Neural cell (in vitro differentiated cells): ENCODE results near the gene SOCS6. TPM values are rescaled to one million over a fixed set of nuclear protein-coding genes. Genes with fewer than 3 reads are reported as not detected.

Source experiments
- H2AFZ ChIP-seq: fragments of 200-600, 300-800 bp; sonication (generic), shearing (Covaris generic); 2 replicates; pipeline ENCODE4 v1.6.0; 2014; ENCODE audit warnings: low read depth, mild to moderate bottlenecking, antibody characterized with exemption, low read length, moderate library complexity
- H3F3A ChIP-seq: fragments of 200-600 bp; shearing (Covaris generic); 2 replicates; pipeline ENCODE4 v1.6.1; 2016; ENCODE audit warnings: mild to moderate bottlenecking, moderate library complexity, mixed read lengths, antibody characterized with exemption, low read length; ENCODE audit not compliant: insufficient read depth, poor library complexity, severe bottlenecking
- H3K27ac ChIP-seq: fragments of 200-600, 300-800 bp; sonication (generic), shearing (Covaris generic); 2 replicates; pipeline ENCODE4 v1.5.1; 2014; ENCODE audit warnings: mild to moderate bottlenecking, low read length, moderate library complexity
- H3K27me3 ChIP-seq: fragments of 300-800, 200-600 bp; sonication (generic), shearing (Covaris generic); 2 replicates; pipeline ENCODE4 v1.6.0; 2014; ENCODE audit warnings: mild to moderate bottlenecking, low read depth, low read length, moderate library complexity; ENCODE audit not compliant: insufficient read depth
- H3K36me3 ChIP-seq: fragments of 300-800, 200-600 bp; sonication (generic), shearing (Covaris generic); 2 replicates; pipeline ENCODE4 v1.5.1; 2014; ENCODE audit warnings: mild to moderate bottlenecking, antibody characterized with exemption, low read length, moderate library complexity; ENCODE audit not compliant: insufficient read depth
- H3K4me2 ChIP-seq: fragments of 300-800, 200-600 bp; sonication (generic), shearing (Covaris generic); 2 replicates; pipeline ENCODE4 v1.6.0; 2014; ENCODE audit warnings: mild to moderate bottlenecking, low read length
- H3K4me3 ChIP-seq: fragments of 300-800, 200-600 bp; sonication (generic), shearing (Covaris generic); 2 replicates; pipeline ENCODE4 v1.5.1; 2014; ENCODE audit warnings: mild to moderate bottlenecking, low read length, moderate library complexity
- H3K79me2 ChIP-seq: fragments of 200-600 bp; shearing (Covaris generic); replicated peaks from 2 replicates; pipeline ENCODE4 v1.6.0; 2014; ENCODE audit warnings: mild to moderate bottlenecking, low read length, moderate library complexity; ENCODE audit not compliant: insufficient read depth
- H3K9ac ChIP-seq: fragments of 300-800, 200-600 bp; sonication (generic), shearing (Covaris generic); 2 replicates; pipeline ENCODE4 v1.6.1; 2016; ENCODE audit warnings: mild to moderate bottlenecking, low read length, mixed read lengths
- H3K9me2 ChIP-seq: fragments of 200-600 bp; shearing (Covaris generic); 2 replicates; pipeline ENCODE4 v1.6.1; 2016; ENCODE audit warnings: mild to moderate bottlenecking, low read length, mixed read lengths; ENCODE audit not compliant: insufficient read depth
- H3K9me3 ChIP-seq: fragments of 200-600, 300-800 bp; sonication (generic), shearing (Covaris generic); 2 replicates; pipeline ENCODE4 v1.6.1; 2016; ENCODE audit warnings: mild to moderate bottlenecking, mixed run types, low read length, moderate library complexity, mixed read lengths
- H4K20me1 ChIP-seq: fragments of 200-600 bp; shearing (Covaris generic); 2 replicates; pipeline ENCODE4 v1.6.1; 2016; ENCODE audit warnings: mild to moderate bottlenecking, mixed run types; ENCODE audit not compliant: insufficient read depth
- EP300 ChIP-seq: fragments of 450-650 bp; conservative IDR thresholded peaks from 2 replicates; pipeline ENCODE4 v1.6.1; 2014; ENCODE audit warnings: antibody characterized with exemption, mild to moderate bottlenecking, moderate library complexity; ENCODE audit not compliant: poor library complexity, severe bottlenecking
- EZH2 ChIP-seq: fragments of 200-600, 300-800 bp; shearing (Covaris generic), sonication (generic); IDR thresholded peaks from 2 replicates; pipeline ENCODE4 v1.6.1; 2014; ENCODE audit warnings: antibody characterized with exemption, low read length, borderline replicate concordance, mild to moderate bottlenecking; ENCODE audit not compliant: insufficient read depth, poor library complexity, severe bottlenecking
- MXI1 ChIP-seq: fragments of 450-650 bp; conservative IDR thresholded peaks from 2 replicates; pipeline ENCODE4 v1.6.1; 2014; ENCODE audit warnings: antibody characterized with exemption, mild to moderate bottlenecking; ENCODE audit not compliant: poor library complexity, severe bottlenecking
- POLR2AphosphoS5 ChIP-seq: IDR thresholded peaks from 2 replicates; pipeline ENCODE4 v1.6.1; 2012
- RAD21 ChIP-seq: fragments of 450-650 bp; conservative IDR thresholded peaks from 2 replicates; pipeline ENCODE4 v1.6.1; 2014; ENCODE audit warnings: antibody characterized with exemption, mild to moderate bottlenecking, moderate library complexity
- SMC3 ChIP-seq: fragments of 450-650 bp; conservative IDR thresholded peaks from 2 replicates; pipeline ENCODE4 v1.6.1; 2014; ENCODE audit warnings: antibody characterized with exemption, mild to moderate bottlenecking, moderate library complexity; ENCODE audit not compliant: poor library complexity
- TAF1 ChIP-seq: IDR thresholded peaks from 2 replicates; pipeline ENCODE4 v1.6.1; 2012; ENCODE audit warnings: low read depth
- polyA plus RNA-seq: library from polyadenylated mRNA; depleted of rRNA; stranded (reverse); fragments of >200 nt; gene quantifications from 2 replicates; pipeline ENCODE4 v1.2.3, GENCODE V29; 2014
- TF ChIP-seq, protein P1 (sequence below): IDR thresholded peaks from 2 replicates; pipeline ENCODE4 v1.6.1; 2012; ENCODE audit warnings: borderline replicate concordance
- TF ChIP-seq, protein P2 (sequence below): fragments of 450-650 bp; IDR thresholded peaks from 2 replicates; pipeline ENCODE4 v1.5.1; 2014; ENCODE audit warnings: antibody characterized with exemption, mild to moderate bottlenecking, moderate library complexity; ENCODE audit not compliant: poor library complexity, severe bottlenecking

The SOCS6 gene
- polyA plus RNA-seq, 1 donor from 2014 or later, result 21.9 TPM

DNA sequence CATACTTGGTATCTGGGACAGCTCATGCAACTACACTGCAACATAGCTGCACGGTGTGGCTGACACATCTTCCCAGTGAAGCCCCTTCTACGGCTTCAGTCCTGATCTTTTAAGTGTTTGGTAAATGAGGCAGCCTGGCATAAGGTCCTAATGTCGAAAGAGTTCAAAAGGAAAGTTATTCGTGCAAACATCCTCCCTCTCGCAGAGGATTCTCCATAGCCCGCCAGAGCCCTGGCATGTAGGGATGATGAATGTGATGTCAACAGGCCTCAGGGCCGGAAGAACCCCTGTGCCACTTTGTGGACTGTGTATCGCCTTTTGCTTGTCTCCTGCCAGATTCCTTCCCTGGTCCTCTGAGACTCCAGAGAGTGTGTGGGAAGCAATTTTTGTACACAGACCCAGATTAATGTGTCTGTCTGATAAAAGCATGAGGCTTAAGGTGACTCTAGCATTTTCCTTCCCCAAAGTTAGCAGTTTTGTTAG lies 88.5 kb downstream of the SOCS6 start:
- H3K4me3 ChIP-seq, result no peak overlapping the region
- no peak overlapping the region for H2AFZ ChIP-seq
- H3K9ac ChIP-seq, result no peak overlapping the region
- H3K9me3 ChIP-seq, result no peaks in the 10 kb centered on the region
- H3K9me2 ChIP-seq, result no peaks in the 10 kb centered on the region
- H3K27me3 ChIP-seq, result no peaks in the 10 kb centered on the region
- H4K20me1 ChIP-seq, result no peaks in the 10 kb centered on the region
- no peaks in the 10 kb centered on the region for H3K36me3 ChIP-seq
- H3K4me2 ChIP-seq, result no peak overlapping the region
- TF ChIP-seq EZH2 (no peak), SMC3 (no peak), POLR2AphosphoS5 (no peak), RAD21 (no peak)
- TF ChIP-seq, protein P1, sequence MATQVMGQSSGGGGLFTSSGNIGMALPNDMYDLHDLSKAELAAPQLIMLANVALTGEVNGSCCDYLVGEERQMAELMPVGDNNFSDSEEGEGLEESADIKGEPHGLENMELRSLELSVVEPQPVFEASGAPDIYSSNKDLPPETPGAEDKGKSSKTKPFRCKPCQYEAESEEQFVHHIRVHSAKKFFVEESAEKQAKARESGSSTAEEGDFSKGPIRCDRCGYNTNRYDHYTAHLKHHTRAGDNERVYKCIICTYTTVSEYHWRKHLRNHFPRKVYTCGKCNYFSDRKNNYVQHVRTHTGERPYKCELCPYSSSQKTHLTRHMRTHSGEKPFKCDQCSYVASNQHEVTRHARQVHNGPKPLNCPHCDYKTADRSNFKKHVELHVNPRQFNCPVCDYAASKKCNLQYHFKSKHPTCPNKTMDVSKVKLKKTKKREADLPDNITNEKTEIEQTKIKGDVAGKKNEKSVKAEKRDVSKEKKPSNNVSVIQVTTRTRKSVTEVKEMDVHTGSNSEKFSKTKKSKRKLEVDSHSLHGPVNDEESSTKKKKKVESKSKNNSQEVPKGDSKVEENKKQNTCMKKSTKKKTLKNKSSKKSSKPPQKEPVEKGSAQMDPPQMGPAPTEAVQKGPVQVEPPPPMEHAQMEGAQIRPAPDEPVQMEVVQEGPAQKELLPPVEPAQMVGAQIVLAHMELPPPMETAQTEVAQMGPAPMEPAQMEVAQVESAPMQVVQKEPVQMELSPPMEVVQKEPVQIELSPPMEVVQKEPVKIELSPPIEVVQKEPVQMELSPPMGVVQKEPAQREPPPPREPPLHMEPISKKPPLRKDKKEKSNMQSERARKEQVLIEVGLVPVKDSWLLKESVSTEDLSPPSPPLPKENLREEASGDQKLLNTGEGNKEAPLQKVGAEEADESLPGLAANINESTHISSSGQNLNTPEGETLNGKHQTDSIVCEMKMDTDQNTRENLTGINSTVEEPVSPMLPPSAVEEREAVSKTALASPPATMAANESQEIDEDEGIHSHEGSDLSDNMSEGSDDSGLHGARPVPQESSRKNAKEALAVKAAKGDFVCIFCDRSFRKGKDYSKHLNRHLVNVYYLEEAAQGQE, result no peak
- H3K79me2 ChIP-seq, result no peaks in the 10 kb centered on the region
- no peak overlapping the region for H3K27ac ChIP-seq
- no peaks in the 10 kb centered on the region for H3F3A ChIP-seq

DNA sequence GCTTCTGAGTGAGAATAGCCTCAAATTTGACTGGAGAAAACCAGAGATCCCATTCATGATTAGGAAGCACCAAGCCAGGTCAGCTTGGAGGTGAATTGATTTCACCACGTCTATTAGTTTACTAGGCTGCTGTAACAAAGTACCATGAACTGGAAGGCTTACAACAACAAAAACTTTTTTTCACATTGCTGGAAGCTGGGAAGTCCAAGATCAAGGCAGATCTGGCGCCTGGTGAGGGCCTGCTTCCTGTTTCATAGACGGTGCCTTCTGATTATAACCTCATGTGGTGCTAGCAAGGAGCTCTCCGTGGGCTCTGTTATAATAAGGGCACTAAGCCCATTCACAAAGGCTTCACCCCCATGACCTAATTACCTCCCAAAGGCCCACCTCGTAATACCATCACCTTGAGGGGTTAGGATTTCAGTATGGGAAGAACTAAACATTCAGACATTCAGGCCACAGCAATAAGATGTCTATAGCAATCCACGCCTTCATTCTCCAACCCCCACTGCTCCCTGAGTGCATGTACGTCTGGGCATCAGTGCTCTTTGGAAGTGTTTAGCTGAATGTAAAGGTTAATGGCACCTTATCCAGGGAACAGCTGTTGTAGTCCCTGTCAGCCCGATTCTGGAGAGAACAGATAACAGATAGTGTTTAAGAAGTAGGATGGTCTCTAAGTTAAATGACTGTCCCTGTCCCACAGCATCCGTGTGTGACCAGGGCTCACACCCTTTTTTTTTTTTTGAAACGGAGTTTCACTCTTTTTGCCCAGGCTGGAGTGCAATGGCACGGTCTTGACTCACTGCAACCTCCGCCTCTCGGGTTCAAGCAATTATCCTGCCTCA lies 89.2 kb downstream of the SOCS6 start:
- no peaks in the 10 kb centered on the region for H3K36me3 ChIP-seq
- no peak overlapping the region for H3K4me3 ChIP-seq
- H3K9me2 ChIP-seq, result no peaks in the 10 kb centered on the region
- H3F3A ChIP-seq, result no peaks in the 10 kb centered on the region
- H3K27me3 ChIP-seq, result no peaks in the 10 kb centered on the region
- no peak overlapping the region for H3K4me2 ChIP-seq
- H3K27ac ChIP-seq, result no peak overlapping the region
- no peak overlapping the region for H3K9ac ChIP-seq
- H4K20me1 ChIP-seq, result no peaks in the 10 kb centered on the region
- H3K9me3 ChIP-seq, result no peaks in the 10 kb centered on the region
- TF ChIP-seq MXI1, result no peak
- no peak for TF ChIP-seq TAF1
- TF ChIP-seq, protein P2, sequence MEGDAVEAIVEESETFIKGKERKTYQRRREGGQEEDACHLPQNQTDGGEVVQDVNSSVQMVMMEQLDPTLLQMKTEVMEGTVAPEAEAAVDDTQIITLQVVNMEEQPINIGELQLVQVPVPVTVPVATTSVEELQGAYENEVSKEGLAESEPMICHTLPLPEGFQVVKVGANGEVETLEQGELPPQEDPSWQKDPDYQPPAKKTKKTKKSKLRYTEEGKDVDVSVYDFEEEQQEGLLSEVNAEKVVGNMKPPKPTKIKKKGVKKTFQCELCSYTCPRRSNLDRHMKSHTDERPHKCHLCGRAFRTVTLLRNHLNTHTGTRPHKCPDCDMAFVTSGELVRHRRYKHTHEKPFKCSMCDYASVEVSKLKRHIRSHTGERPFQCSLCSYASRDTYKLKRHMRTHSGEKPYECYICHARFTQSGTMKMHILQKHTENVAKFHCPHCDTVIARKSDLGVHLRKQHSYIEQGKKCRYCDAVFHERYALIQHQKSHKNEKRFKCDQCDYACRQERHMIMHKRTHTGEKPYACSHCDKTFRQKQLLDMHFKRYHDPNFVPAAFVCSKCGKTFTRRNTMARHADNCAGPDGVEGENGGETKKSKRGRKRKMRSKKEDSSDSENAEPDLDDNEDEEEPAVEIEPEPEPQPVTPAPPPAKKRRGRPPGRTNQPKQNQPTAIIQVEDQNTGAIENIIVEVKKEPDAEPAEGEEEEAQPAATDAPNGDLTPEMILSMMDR, result no peak
- no peak for TF ChIP-seq SMC3
- TF ChIP-seq, protein P1, result no peak
- TF ChIP-seq EZH2, result no peak
- no peak for TF ChIP-seq POLR2AphosphoS5
- TF ChIP-seq RAD21, result no peak
- TF ChIP-seq EP300, result no peak
- no peaks in the 10 kb centered on the region for H3K79me2 ChIP-seq
- no peak overlapping the region for H2AFZ ChIP-seq
